GM18499 (cell line): Measurements from ENCODE around the gene SLC35E1.
"Not testable (repeated sequence)": the region's sequence is repeated elsewhere in the genome, so short reads cannot be mapped to it uniquely, and the experiment has no call there.

Experiments used
- ATAC-seq: cut with Tn5 transposase; IDR thresholded peaks from one replicate; pipeline ENCODE4 v1.9.1; 2021; ENCODE audit warnings: moderate number of reproducible peaks; ENCODE audit not compliant: insufficient read depth, unreplicated experiment

Gene SLC35E1

DNA sequence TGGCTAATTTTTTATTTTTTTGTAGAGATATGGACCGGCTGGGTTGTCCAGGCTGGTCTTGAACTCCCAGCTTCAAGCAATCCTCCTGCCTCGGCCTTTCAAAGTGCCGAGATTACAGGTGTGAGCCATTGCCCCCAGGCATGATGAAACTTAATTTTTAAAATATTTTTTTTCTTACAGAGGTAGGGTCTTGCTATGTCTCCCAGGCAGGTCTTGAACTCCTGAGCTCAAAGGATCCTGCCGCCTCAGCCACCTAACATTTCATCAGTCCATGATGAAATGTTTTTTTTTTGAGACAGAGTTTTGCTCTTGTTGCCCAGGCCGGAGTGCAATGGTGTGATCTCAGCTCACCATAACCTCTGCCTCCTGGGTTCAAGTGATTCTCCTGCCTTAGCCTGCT, 63.7 kb downstream of the SLC35E1 start:
- ATAC-seq, result no peak

DNA sequence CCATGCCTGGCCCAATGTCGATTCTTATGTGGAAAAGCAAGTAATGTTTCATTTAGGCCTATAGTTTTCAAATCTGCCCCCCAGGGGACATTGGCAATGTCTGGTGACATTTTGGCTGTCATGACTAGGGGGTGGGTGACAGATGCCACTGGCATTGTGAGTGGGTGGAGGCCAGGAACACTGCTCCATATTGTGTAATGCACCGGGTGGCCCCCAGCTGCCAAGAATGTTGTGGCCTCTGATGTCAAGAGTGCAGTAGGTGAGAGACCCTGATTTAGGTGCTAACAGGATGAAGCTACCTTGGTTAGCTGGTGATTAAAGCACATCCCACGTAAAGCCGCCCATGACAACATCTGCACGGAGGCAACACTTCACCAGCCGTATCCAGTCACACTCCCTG, 65.3 kb downstream of the SLC35E1 start:
- ATAC-seq, result no peak

DNA sequence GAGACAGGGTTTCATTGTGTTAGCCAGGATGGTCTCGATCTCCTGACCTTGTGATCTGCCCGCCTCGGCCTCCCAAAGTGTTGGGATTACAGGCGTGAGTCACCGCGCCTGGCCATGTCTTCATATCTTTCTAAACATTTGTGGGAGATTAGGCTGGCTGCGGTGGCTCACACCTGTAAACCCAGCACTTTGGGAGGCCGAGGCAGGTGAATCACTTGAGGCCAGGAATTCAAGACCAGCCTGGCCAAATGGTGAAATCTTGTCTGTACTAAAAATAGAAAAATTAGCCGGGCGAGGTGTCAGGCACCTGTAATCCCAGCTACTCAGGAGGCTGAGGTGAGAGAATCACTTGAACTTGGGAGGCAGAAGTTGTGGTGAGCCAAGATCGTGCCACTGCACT, 66.1 kb downstream of the SLC35E1 start:
- ATAC-seq, result not testable (repeated sequence)

DNA sequence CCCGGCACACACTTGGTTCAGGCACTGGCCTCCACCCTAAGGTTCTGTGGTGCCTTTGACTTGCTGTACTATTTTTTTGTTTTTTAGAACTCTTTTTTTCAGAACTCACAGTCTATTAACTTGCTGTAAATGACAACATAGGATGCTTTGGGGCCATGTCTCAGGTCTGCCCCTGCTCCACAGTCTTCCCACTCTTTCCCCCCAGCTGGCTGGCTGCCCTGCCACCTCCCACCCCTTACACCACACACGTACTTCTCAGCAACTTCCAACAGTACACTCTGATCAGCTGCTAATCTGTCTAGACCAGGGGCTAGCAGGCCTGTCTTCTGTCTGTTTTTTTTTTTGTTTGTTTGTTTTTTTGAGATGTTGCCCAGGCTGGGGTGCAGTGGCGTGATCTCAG, 67.9 kb downstream of the SLC35E1 start:
- no peak for ATAC-seq
